DOHH2 (cell line): Measurements from ENCODE around the gene ORC1.

Source experiments
- H3F3A ChIP-seq: fragments of 200-600 bp; sonication (generic), shearing (Covaris generic); 2 replicates; pipeline ENCODE4 v1.6.0; 2016; ENCODE audit warnings: antibody characterized with exemption, mild to moderate bottlenecking; ENCODE audit not compliant: control insufficient read depth, insufficient read depth
- H3K27ac ChIP-seq: fragments of 200-600 bp; sonication (generic); 2 replicates; pipeline ENCODE4 v1.5.1; 2014; ENCODE audit warnings: low read depth, mild to moderate bottlenecking, low read length, moderate library complexity
- H3K27me3 ChIP-seq: fragments of 200-600 bp; sonication (generic); 2 replicates; pipeline ENCODE4 v1.6.1; 2014; ENCODE audit warnings: mild to moderate bottlenecking, low read length, mixed read lengths; ENCODE audit not compliant: control insufficient read depth
- H3K36me3 ChIP-seq: fragments of 200-600 bp; sonication (generic); 2 replicates; pipeline ENCODE4 v1.6.1; 2014; ENCODE audit warnings: mild to moderate bottlenecking, low read length, moderate library complexity, mixed read lengths; ENCODE audit not compliant: control insufficient read depth
- H3K4me1 ChIP-seq: fragments of 200-600 bp; sonication (generic); 2 replicates; pipeline ENCODE4 v1.6.1; 2014; ENCODE audit warnings: mild to moderate bottlenecking, low read length, mixed read lengths; ENCODE audit not compliant: control insufficient read depth
- H3K4me2 ChIP-seq: fragments of 200-600 bp; sonication (generic); 2 replicates; pipeline ENCODE4 v1.6.0; 2014; ENCODE audit warnings: mild to moderate bottlenecking, low read length, moderate library complexity
- H3K4me3 ChIP-seq: fragments of 200-600 bp; sonication (generic); 2 replicates; pipeline ENCODE4 v1.5.1; 2014; ENCODE audit warnings: mild to moderate bottlenecking, low read length, mixed read lengths
- H3K79me2 ChIP-seq: fragments of 200-600 bp; sonication (generic); 2 replicates; pipeline ENCODE4 v1.6.1; 2014; ENCODE audit warnings: mild to moderate bottlenecking, low read length, mixed read lengths; ENCODE audit not compliant: control insufficient read depth
- H3K9me2 ChIP-seq: fragments of 200-600 bp; sonication (generic); replicated peaks from 2 replicates; pipeline ENCODE4 v1.6.1; 2014; ENCODE audit warnings: mild to moderate bottlenecking, low read length, mixed read lengths; ENCODE audit not compliant: control insufficient read depth
- H3K9me3 ChIP-seq: fragments of 200-600 bp; sonication (generic); 2 replicates; pipeline ENCODE4 v1.6.1; 2014; ENCODE audit warnings: antibody characterized with exemption, low read length, mixed read lengths; ENCODE audit not compliant: control insufficient read depth, insufficient read depth
- H4K20me1 ChIP-seq: fragments of 200-600 bp; sonication (generic); 2 replicates; pipeline ENCODE4 v1.6.0; 2014; ENCODE audit warnings: low read depth, mild to moderate bottlenecking, antibody characterized with exemption, low read length, moderate library complexity; ENCODE audit not compliant: control insufficient read depth, insufficient read depth
- EZH2phosphoT487 ChIP-seq: fragments of 200-600 bp; sonication (generic); IDR thresholded peaks from 2 replicates; pipeline ENCODE4 v1.6.1; 2017; ENCODE audit warnings: borderline replicate concordance, mild to moderate bottlenecking, antibody characterized with exemption, low read length, moderate library complexity, mixed read lengths
- TF ChIP-seq, protein P1 (sequence below): fragments of 200-600 bp; sonication (generic); IDR thresholded peaks from one replicate; pipeline ENCODE4 v1.5.1; 2014; ENCODE audit warnings: antibody characterized with exemption, mild to moderate bottlenecking, low read depth, low read length; ENCODE audit not compliant: poor library complexity, severe bottlenecking

Gene ORC1

DNA sequence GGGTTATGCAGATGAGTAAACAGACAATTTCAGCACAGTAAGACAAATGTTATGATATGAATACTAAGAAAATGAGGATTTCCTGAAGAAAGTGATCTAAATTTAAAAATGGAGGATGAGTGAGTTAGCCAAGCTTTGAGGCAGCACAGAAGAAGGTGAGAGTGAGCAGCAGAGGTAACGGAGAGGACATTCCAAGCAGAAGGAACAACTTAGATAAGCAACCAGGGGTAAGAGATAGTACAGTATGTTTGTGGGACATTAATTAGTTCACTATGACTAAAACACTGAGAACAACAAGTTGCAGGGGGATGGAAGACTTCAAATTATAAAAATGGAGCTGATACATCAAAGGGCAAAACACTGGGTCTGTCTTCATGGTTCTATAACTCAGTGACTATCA is 22.9 kb upstream of the ORC1 start:
- Histone ChIP-seq H3K4me3 (no peak overlapping the region), H3K9me3 (no peaks in the 10 kb centered on the region), H3F3A (peaks cover 27% of the 10 kb centered on the region), H3K27ac (no peak overlapping the region), H3K79me2 (no peaks in the 10 kb centered on the region), H3K27me3 (no peaks in the 10 kb centered on the region), H3K36me3 (peaks cover 52% of the 10 kb centered on the region), H4K20me1 (no peaks in the 10 kb centered on the region), H3K9me2 (no peaks in the 10 kb centered on the region), H3K4me1 (peaks cover 6% of the 10 kb centered on the region; the same call in 1 of the 2 replicates), H3K4me2 (no peak overlapping the region)
- TF ChIP-seq EZH2phosphoT487, result no peak
- TF ChIP-seq, protein P1, sequence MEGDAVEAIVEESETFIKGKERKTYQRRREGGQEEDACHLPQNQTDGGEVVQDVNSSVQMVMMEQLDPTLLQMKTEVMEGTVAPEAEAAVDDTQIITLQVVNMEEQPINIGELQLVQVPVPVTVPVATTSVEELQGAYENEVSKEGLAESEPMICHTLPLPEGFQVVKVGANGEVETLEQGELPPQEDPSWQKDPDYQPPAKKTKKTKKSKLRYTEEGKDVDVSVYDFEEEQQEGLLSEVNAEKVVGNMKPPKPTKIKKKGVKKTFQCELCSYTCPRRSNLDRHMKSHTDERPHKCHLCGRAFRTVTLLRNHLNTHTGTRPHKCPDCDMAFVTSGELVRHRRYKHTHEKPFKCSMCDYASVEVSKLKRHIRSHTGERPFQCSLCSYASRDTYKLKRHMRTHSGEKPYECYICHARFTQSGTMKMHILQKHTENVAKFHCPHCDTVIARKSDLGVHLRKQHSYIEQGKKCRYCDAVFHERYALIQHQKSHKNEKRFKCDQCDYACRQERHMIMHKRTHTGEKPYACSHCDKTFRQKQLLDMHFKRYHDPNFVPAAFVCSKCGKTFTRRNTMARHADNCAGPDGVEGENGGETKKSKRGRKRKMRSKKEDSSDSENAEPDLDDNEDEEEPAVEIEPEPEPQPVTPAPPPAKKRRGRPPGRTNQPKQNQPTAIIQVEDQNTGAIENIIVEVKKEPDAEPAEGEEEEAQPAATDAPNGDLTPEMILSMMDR, result no peak

DNA sequence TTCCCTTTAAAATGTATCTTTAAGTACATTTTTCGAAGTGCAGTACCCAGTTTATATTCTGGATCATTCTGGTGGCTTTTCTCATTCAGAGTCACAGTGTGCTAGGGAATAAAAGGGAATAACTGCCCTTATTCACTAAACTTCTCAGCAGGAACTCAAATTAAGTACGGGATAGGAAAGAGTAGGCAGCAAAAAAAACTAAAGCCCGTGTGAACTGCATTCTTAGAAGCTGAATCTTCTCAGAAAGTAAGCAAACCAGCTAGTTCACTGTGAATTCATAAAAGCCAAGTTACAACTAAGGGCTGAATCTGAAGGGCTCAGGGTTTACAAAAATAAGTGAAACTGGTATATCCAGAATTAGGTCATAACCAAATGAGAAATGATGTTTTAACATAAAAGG is 22.1 kb upstream of the ORC1 start:
- no peak overlapping the region for H3K27ac ChIP-seq
- H3K27me3 ChIP-seq, result no peaks in the 10 kb centered on the region
- H3K79me2 ChIP-seq, result no peaks in the 10 kb centered on the region
- H3K9me3 ChIP-seq, result no peaks in the 10 kb centered on the region
- H4K20me1 ChIP-seq, result no peaks in the 10 kb centered on the region
- H3K9me2 ChIP-seq, result no peaks in the 10 kb centered on the region
- peaks cover 27% of the 10 kb centered on the region for H3F3A ChIP-seq
- TF ChIP-seq EZH2phosphoT487, result no peak
- TF ChIP-seq, protein P1, result no peak
- H3K36me3 ChIP-seq, result peaks cover 53% of the 10 kb centered on the region
- no peak overlapping the region for H3K4me3 ChIP-seq
- no peak overlapping the region for H3K4me2 ChIP-seq
- H3K4me1 ChIP-seq, result peaks cover 6% of the 10 kb centered on the region; the same call in 1 of the 2 replicates

DNA sequence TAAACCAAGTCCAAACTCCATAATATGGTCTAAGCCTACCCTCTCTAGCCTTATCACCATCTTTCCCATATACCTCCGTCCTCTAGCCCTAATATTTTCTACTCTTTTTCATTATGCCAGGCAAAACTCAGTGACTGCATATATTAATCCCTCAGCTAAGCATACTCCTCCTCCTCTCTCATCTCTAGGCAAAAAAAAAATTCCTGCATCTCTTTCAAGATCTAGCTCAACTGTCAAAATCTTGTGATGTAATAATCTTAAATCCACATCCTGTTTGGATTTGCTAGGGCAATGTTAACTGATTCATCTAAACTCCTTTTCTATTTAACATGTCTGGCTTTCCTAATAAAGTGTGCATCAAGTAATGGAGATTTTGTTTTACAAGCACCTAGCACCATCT is 20.6 kb upstream of the ORC1 start:
- no peaks in the 10 kb centered on the region for H4K20me1 ChIP-seq
- H3F3A ChIP-seq, result peaks cover 31% of the 10 kb centered on the region
- H3K4me1 ChIP-seq, result peaks cover 6% of the 10 kb centered on the region; the same call in 1 of the 2 replicates
- no peaks in the 10 kb centered on the region for H3K27me3 ChIP-seq
- no peaks in the 10 kb centered on the region for H3K79me2 ChIP-seq
- H3K36me3 ChIP-seq, result peaks cover 60% of the 10 kb centered on the region
- no peak overlapping the region for H3K27ac ChIP-seq
- no peaks in the 10 kb centered on the region for H3K9me2 ChIP-seq
- no peak for TF ChIP-seq EZH2phosphoT487
- TF ChIP-seq, protein P1, result no peak
- no peak overlapping the region for H3K4me2 ChIP-seq
- H3K4me3 ChIP-seq, result no peak overlapping the region
- H3K9me3 ChIP-seq, result no peaks in the 10 kb centered on the region
